Epithelial cell of esophagus (primary cell): Measurements from ENCODE around the gene BNC2.

Source experiments
- DNase-seq: peaks from one replicate; pipeline ENCODE4 v3.0.0; 2010; ENCODE audit warnings: low read depth
- H3K4me3 ChIP-seq: 2 replicates; pipeline ENCODE4 v1.5.1; 2011; ENCODE audit warnings: mild to moderate bottlenecking, low read length, control low read depth
- TF ChIP-seq, protein P1 (sequence below): IDR thresholded peaks from 2 replicates; pipeline ENCODE4 v1.5.1; 2011; ENCODE audit warnings: low read depth, mild to moderate bottlenecking, low read length, control low read depth, inconsistent platforms; ENCODE audit not compliant: insufficient read depth; ENCODE audit errors: missing control alignments

Gene BNC2

DNA sequence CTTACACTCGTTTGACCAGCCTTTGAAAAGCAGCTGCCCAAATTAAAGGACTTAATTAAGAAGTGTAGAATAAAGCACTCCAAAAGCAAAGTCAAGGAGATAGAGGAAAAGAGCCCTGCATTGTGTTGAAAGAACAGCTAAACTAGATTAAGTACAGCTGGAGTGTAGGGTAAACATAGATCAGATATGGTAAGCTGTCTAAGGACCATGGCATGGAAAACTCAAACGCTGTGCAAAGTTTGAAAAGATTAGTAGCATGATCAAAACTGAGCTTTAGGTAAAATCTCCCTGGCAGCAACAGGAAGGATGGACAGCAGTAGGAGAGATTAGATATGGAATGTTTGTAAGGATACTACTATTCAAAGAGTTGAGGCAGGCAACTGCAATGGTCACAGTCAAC lies 55.4 kb downstream of the BNC2 start:
- no peak for DNase-seq
- no peak overlapping the region for H3K4me3 ChIP-seq
- TF ChIP-seq, protein P1, sequence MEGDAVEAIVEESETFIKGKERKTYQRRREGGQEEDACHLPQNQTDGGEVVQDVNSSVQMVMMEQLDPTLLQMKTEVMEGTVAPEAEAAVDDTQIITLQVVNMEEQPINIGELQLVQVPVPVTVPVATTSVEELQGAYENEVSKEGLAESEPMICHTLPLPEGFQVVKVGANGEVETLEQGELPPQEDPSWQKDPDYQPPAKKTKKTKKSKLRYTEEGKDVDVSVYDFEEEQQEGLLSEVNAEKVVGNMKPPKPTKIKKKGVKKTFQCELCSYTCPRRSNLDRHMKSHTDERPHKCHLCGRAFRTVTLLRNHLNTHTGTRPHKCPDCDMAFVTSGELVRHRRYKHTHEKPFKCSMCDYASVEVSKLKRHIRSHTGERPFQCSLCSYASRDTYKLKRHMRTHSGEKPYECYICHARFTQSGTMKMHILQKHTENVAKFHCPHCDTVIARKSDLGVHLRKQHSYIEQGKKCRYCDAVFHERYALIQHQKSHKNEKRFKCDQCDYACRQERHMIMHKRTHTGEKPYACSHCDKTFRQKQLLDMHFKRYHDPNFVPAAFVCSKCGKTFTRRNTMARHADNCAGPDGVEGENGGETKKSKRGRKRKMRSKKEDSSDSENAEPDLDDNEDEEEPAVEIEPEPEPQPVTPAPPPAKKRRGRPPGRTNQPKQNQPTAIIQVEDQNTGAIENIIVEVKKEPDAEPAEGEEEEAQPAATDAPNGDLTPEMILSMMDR, result no peak

DNA sequence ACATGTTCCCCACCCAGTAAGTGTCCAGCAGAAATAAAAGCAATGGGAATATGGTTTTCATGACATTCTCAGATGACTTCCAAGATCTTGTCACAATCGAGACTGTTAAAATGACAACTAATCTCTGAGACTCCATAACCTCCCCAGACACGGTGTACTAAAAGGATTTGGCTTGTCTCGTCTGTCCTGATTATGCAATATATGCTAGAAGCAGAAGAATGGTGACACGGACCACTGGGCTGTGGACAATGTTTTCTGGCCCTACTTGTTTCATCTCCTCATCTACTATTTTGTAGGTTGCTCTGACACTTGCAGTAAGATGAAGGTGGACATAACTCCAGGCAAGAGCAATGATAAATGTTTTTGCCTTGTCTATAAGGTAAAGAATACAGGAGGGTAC lies 56.6 kb downstream of the BNC2 start:
- TF ChIP-seq, protein P1, result no peak
- no peak for DNase-seq
- H3K4me3 ChIP-seq, result no peak overlapping the region

DNA sequence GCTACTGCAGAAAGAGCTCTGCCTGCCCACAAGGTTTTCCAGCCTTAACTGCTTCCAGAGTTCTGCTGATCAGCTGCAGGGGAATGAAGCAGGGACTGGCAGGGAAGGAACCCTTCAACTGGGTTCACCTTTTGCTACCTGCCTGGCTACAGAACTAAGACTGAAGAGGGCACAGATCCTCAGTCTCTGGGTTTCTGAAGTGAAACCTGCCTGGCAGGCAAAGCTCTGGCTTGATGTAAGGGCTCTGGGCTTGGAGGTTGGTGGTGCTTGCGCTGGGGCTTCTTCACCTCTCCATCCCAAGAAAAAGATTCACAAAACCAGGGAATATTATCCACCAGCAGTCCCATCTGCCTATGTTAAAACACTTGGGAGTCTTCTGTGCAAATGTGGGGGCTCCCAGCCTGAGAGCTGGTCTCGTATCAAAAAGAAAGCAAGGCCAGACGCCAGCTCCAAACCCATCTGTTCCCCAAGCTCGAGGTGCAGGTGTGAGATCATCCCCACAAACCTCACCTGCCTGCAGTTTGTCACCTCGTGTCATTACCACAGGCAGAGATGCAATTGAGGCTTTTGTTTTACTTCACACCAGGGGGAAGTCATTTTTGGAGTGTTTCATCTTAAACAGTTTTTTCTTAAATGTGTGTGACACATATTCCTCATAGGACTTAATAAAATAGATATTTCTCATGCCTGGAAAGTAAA lies 58.3 kb downstream of the BNC2 start:
- DNase-seq, result no peak
- H3K4me3 ChIP-seq, result no peak overlapping the region
- TF ChIP-seq, protein P1, result no peak

DNA sequence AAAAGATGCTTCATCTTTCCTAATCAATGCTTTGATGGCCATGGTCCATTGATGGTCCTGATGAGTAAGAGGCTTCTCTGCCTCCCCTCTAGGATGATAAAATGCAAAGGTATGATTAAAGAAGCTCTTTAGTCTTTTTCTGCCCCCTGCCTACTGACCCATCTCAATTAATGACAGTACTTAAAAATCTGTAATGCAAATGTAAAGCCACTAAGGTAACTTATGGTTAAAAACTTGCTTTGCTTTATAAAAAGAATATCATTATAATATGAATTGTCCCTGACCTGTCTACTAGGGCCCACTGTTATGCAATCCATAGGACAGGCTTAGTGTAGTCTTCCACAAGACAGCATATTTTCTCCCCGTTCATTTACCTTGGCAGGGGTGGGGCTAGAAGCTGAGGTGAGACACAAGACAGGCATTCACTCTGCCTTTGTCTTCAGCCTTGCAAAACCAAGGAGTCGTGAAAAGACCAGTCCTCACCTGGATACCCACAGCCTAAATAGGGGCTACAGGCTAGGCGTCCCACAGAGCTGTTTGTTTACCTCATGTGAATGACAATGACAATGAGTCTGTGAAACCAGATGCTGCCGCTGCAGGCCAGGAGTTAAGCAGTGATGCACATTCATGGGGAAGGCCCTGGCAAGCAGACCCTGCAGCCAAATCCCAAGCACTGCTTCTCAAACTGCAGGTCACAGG lies 60.4 kb downstream of the BNC2 start:
- peak; percentile 70 for DNase-seq
- TF ChIP-seq, protein P1, result no peak
- H3K4me3 ChIP-seq, result no peak overlapping the region

DNA sequence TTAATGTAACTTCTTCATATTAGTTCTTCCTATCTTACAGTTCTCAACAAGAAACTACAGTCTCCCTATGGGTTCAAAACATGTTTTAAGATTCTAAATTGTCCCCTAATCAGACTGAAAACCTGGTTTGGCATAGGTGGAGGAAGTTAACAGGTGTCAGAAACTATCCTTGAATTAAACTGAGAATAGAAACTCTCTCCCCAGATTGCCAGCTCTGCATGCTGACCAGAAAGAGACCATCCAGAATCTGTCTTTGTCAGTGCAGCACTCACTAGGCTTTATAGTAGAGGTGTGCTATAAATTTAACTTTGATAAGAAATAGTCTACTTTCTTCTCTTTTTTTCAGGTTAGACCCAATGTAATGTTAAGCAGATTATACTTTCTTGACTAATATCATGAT lies 63.8 kb downstream of the BNC2 start:
- TF ChIP-seq, protein P1, result no peak
- H3K4me3 ChIP-seq, result no peak overlapping the region
- no peak for DNase-seq

DNA sequence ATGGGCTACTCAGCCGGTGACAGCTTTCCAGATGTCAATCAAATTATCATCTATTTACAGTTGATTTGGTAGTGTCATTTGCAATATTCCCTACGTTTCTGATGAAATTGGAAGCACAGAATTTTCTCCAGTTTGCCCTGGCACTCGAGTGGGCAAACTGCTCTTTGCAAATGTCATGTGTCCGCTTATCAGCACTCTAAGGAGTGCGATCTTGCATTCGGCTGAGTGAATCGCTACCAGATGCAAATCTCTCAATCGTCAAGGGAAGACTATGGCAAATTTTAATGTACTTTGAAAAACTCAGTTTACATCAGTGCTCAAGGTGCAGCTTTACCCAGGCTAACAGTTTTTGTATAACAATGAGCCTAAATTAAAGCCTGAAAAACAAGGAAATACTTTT lies 66.8 kb downstream of the BNC2 start:
- TF ChIP-seq, protein P1, result no peak
- DNase-seq, result no peak
- no peak overlapping the region for H3K4me3 ChIP-seq
